Ovary (tissue), 9 donors: ENCODE data around the gene THAP4. TPM values are rescaled to one million over a fixed set of nuclear protein-coding genes. Genes with fewer than 3 reads are reported as not detected.
A peak's percentile ranks its signal among the peaks of the same experiment; 100 is the strongest.

Source experiments
- DNase-seq, 5 donors: peaks; one replicate each; pipeline ENCODE4 v3.0.0-alpha.2; 2019 to 2020
- H3K27ac ChIP-seq, 2 donors: fragments of 200-600 bp; one replicate each; pipeline versions ENCODE4 v1.5.1 to v1.8.0; 2019 to 2022
- H3K27me3 ChIP-seq: fragments of 200-600 bp; one replicate; pipeline ENCODE4 v1.8.0; 2022
- H3K36me3 ChIP-seq: fragments of 200-600 bp; sonication (generic); one replicate; pipeline ENCODE4 v1.5.1; 2019
- H3K4me1 ChIP-seq: one replicate; pipeline ENCODE4 v1.8.1; 2013; ENCODE audit warnings: mild to moderate bottlenecking, moderate library complexity; ENCODE audit not compliant: insufficient read depth
- H3K4me3 ChIP-seq: fragments of 200-600 bp; sonication (generic); one replicate; pipeline ENCODE4 v1.5.1; 2017
- H3K9me3 ChIP-seq, 2 donors: fragments of 200-600 bp in 1 of 2; sonication (generic) in 1 of 2; one replicate each; pipeline versions ENCODE4 v1.5.1 to v1.8.1; 2013 to 2019; ENCODE audit warnings: mild to moderate bottlenecking in 1 of 2, moderate library complexity in 1 of 2
- EP300 ChIP-seq: sonication (generic); formaldehyde crosslinking; IDR thresholded peaks from one replicate; pipeline ENCODE4 v1.6.1; 2017; ENCODE audit warnings: antibody characterized with exemption
- POLR2A ChIP-seq: fragments of 450-650 bp; IDR thresholded peaks from one replicate; pipeline ENCODE4 v1.6.1; 2017; ENCODE audit warnings: antibody characterized with exemption, mild to moderate bottlenecking, moderate library complexity
- WGBS, 3 donors: extraction: QIAGEN DNeasy Blood & Tissue Kit in 1 of 3; methylation state at CpG; one replicate each; pipeline versions ENCODE4 v1.1.5 to v1.1.7; 2013 to 2017; 5-methylcytosine and 5-hydroxymethylcytosine counted together
- intact Hi-C, 4 donors: fragments of 100-400 bp; cut with DNase I; formaldehyde crosslinking; loops; one replicate each; pipeline versions ENCODE4 v1.11.0 to v1.15.1; 2022 to 2023
- polyA plus RNA-seq, 2 donors: library from polyadenylated mRNA; stranded (reverse); fragments of 200-250 nt in 1 of 2; fragments of 350-450 nt in 1 of 2; fragmentation: Illumina TruSeq in 1 of 2; extraction: RNeasy Lipid Tissue Mini Kit (QIAGEN cat#74804) in 1 of 2; gene quantifications; one replicate each; pipeline ENCODE4 v1.2.3, GENCODE V29; 2013 to 2014
- total RNA-seq, 7 donors: library from RNA; depleted of rRNA in 2 of 7; stranded (reverse); fragments of >200 nt in 2 of 7; fragmentation: NEBNext Ultra II Directional in 3 of 7; extraction: Animal tissue kit (Norgen Biotek cat#: 25700) in 3 of 7; gene quantifications; one replicate each; pipeline versions ENCODE4 v1.1.0 to v1.2.4, GENCODE V29; 2016 to 2023
- TF ChIP-seq, protein P1 (sequence below), 3 donors: fragments of 450-650 bp in 2 of 3; fragments of 200-600 bp in 1 of 3; IDR thresholded peaks; one replicate each; pipeline versions ENCODE4 v1.5.1 to v1.8.0; 2016 to 2022; ENCODE audit warnings: antibody characterized with exemption in 3 of 3, mild to moderate bottlenecking in 1 of 3
- donor health status: DM: no; HTN: no; CAD: no; lungs with moderate emphysema.
- donor health status: DM: no; HTN: no; CAD: no.
- donor health status: Bipolar disorder and iron deficiency.
- donor health status: DM: yes; HTN: yes; CAD: no.
- donor health status: DM: no; HTN: no; CAD: no.
- donor health status: DM: yes; HTN: yes; CAD: no.

THAP4 gene
- total and polyA plus RNA-seq, 9 donors, result 12.1 to 54.7 (median 40.3) TPM

DNA sequence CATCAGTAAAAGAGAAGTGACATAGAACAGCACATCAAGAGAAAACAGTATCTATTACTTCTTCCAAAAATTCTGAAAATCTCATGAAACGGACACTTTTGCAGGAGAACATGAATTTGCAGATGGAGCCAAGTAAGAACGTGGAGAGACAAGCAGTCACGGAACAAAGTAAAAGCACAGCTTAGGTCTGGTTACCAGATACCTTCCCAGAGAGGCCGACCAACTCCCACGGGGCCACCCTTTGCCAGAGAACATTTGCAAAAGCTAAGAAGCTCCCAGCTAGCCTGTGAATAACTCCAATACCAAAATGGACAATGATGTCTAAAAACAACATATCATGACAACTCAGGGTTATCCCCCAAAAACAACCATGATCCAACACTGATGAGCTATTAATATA lies 38.9 kb downstream of the THAP4 start:
- Histone ChIP-seq H3K9me3 (no peaks in the 10 kb centered on the region), H3K36me3 (no peaks in the 10 kb centered on the region), H3K27me3 (no peaks in the 10 kb centered on the region), H3K4me3 (no peak overlapping the region), H3K4me1 (no peaks in the 10 kb centered on the region), H3K27ac (no peak overlapping the region)
- intact Hi-C loops, result no loop called here
- TF ChIP-seq EP300, result no peak
- TF ChIP-seq, protein P1, sequence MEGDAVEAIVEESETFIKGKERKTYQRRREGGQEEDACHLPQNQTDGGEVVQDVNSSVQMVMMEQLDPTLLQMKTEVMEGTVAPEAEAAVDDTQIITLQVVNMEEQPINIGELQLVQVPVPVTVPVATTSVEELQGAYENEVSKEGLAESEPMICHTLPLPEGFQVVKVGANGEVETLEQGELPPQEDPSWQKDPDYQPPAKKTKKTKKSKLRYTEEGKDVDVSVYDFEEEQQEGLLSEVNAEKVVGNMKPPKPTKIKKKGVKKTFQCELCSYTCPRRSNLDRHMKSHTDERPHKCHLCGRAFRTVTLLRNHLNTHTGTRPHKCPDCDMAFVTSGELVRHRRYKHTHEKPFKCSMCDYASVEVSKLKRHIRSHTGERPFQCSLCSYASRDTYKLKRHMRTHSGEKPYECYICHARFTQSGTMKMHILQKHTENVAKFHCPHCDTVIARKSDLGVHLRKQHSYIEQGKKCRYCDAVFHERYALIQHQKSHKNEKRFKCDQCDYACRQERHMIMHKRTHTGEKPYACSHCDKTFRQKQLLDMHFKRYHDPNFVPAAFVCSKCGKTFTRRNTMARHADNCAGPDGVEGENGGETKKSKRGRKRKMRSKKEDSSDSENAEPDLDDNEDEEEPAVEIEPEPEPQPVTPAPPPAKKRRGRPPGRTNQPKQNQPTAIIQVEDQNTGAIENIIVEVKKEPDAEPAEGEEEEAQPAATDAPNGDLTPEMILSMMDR (IDR thresholded peaks at IDR 0.05), result no peak
- TF ChIP-seq POLR2A, result no peak
- WGBS, 3 donors, result 28 to 57% (median 56%) methylated on average over 5 of the region's 5 CpGs
- peak in 1 of 5 donors; percentile 53 for DNase-seq

DNA sequence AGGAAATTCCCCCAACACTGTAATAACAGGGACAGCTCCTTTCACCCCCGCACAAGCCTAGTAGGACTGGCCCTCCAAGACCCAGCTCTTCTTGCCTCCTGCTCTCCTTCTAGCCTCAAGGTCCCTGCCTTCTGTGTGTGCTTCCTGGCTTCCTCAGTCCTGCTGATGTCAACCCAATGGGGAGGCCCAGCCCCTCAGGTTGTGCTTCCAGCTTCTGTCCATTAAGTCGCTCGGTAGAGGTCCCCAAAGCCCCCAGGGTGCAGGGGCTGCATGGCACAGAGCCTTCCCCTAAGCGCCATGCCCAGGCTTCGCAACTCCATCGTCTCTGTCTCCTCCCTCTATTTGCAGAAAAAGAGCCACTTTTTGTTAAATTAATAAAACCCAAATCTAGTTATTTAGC lies 39.4 kb downstream of the THAP4 start:
- TF ChIP-seq EP300 (no peak), POLR2A (no peak)
- TF ChIP-seq, protein P1 (IDR thresholded peaks at IDR 0.05), result no peak
- no peak overlapping the region for H3K27ac ChIP-seq
- no peaks in the 10 kb centered on the region for H3K9me3 ChIP-seq
- no peaks in the 10 kb centered on the region for H3K4me1 ChIP-seq
- H3K27me3 ChIP-seq, result no peaks in the 10 kb centered on the region
- no peaks in the 10 kb centered on the region for H3K36me3 ChIP-seq
- 90 to 92% (median 91%) methylated on average over 6 of the region's 6 CpGs for WGBS, 3 donors
- peak in 1 of 5 donors; percentile 13 for DNase-seq
- no peak overlapping the region for H3K4me3 ChIP-seq
- intact Hi-C loops, result no loop called here

DNA sequence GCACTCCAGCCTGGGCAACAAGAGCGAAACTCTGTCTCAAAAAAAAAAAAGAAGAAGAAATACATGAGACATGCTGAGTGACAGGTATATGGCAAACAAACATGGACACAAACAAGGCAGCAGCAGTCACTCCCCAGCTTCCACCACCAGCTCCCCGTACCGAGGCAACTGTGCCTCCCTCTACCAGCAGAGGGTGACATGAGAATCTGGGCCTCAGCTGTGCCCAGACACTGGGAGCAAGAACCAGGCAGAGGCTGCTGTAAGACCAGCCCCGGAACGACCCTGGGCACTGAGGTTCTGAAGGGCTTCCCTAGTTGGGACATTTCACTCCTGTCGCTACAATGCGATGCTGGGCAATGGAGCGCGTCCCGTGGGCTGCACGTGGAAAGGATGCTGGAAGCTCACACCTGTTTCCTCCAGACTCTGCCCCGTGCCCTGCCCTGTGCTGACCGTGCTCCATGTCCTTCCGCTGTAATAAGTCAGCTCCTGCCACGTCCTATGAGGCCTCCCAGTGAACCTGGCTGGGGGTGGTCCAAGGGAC lies 41.3 kb downstream of the THAP4 start:
- Histone ChIP-seq H3K9me3 (no peaks in the 10 kb centered on the region), H3K27me3 (no peaks in the 10 kb centered on the region), H3K4me3 (no peak overlapping the region), H3K27ac (no peak overlapping the region), H3K36me3 (no peaks in the 10 kb centered on the region), H3K4me1 (no peaks in the 10 kb centered on the region)
- intact Hi-C loops, result no loop called here
- TF ChIP-seq, protein P1 (IDR thresholded peaks at IDR 0.05), result no peak
- TF ChIP-seq POLR2A (no peak), EP300 (no peak)
- no peak for DNase-seq
- WGBS, 3 donors, result 90 to 91% (median 91%) methylated on average over 15 of the region's 15 CpGs

DNA sequence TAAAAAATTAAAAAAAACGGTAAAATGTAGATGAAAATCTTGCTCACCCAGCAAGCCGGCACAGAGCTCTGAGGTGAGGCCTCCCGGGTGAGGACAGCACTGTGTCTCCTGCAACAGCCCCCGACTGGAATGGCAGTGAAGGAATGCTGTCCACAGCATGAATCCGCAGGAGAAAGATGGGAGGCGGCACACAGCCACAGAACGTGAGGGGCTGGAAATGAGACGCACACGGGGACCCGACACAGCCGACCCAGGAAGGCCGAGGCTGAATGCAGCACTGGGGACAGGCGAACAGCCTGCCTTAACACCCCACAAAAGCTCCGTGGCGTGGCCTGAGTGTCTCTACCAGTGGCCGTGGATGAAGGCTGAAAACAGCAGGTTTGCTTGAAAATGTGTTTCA lies 43.7 kb downstream of the THAP4 start:
- no peak overlapping the region for H3K27ac ChIP-seq
- 90 to 94% (median 92%) methylated on average over 16 of the region's 16 CpGs for WGBS, 3 donors
- no peaks in the 10 kb centered on the region for H3K9me3 ChIP-seq
- TF ChIP-seq EP300, result no peak
- no peak for TF ChIP-seq POLR2A
- TF ChIP-seq, protein P1 (IDR thresholded peaks at IDR 0.05), result no peak
- no peaks in the 10 kb centered on the region for H3K27me3 ChIP-seq
- H3K36me3 ChIP-seq, result no peaks in the 10 kb centered on the region
- no peaks in the 10 kb centered on the region for H3K4me1 ChIP-seq
- no peak for DNase-seq
- H3K4me3 ChIP-seq, result no peak overlapping the region
- intact Hi-C loops, result no loop called here
